Pancreas (tissue), 10 donors: ENCODE results near the gene PACS1. TPM values are rescaled to one million over a fixed set of nuclear protein-coding genes. Genes with fewer than 3 reads are reported as not detected.

Experiments used
- ATAC-seq, 4 donors: fragments of 200-7000 bp; cut with Tn5 transposase; one replicate each; pipeline versions ENCODE4 v1.8.0 to v1.9.1; 2020; ENCODE audit warnings: mild to moderate bottlenecking in 4 of 4, moderate library complexity in 4 of 4
- DNase-seq, 6 donors: peaks; one replicate each; pipeline ENCODE4 v3.0.0-alpha.2; 2020
- FAIRE-seq: peaks from 2 replicates; lab custom pipeline; 2012; peaks lifted over from hg19 to GRCh38; lab: Jason Lieb, UNC
- H3K27ac ChIP-seq, 4 donors: fragments of 200-600 bp; sonication (generic); 1 replicate in 3 of 4; 2 replicates in 1 of 4; pipeline versions ENCODE4 v1.5.0 to v1.8.0; 2020
- H3K27me3 ChIP-seq, 4 donors: fragments of 200-600 bp; one replicate each; pipeline ENCODE4 v1.8.0; 2021
- H3K36me3 ChIP-seq, 3 donors: fragments of 200-600 bp; sonication (generic) in 1 of 3; one replicate each; pipeline versions ENCODE4 v1.5.0 to v1.8.0; 2020 to 2021
- H3K4me1 ChIP-seq, 3 donors: fragments of 200-600 bp; one replicate each; pipeline ENCODE4 v1.8.0; 2021
- H3K4me3 ChIP-seq, 4 donors: fragments of 200-600 bp; sonication (generic) in 2 of 4; one replicate each; pipeline versions ENCODE4 v1.5.0 to v1.8.0; 2020 to 2021
- H3K9me3 ChIP-seq, 4 donors: fragments of 200-600 bp; one replicate each; pipeline ENCODE4 v1.8.0; 2021
- CTCF ChIP-seq, 4 donors: fragments of 200-600 bp; sonication (generic) in 3 of 4; IDR thresholded peaks; one replicate each; pipeline versions ENCODE4 v1.5.0 to v1.8.0; 2021; ENCODE audit warnings: antibody characterized with exemption in 4 of 4
- WGBS, 2 donors: extraction: QIAGEN DNeasy Blood & Tissue Kit; methylation state at CpG; one replicate each; pipeline ENCODE4 v1.1.7; 2013; 5-methylcytosine and 5-hydroxymethylcytosine counted together
- intact Hi-C, 3 donors: fragments of 100-400 bp; cut with DNase I; formaldehyde crosslinking; loops; one replicate each; pipeline versions ENCODE4 v1.11.1 to v1.14.2; 2022
- polyA plus RNA-seq, 2 donors: library from polyadenylated mRNA; stranded (reverse); fragments of 200-250 nt; gene quantifications; one replicate each; pipeline ENCODE4 v1.2.3, GENCODE V29; 2013
- total RNA-seq, 6 donors: library from RNA; stranded (reverse); fragmentation: NEBNext Ultra II Directional in 4 of 6; extraction: Animal tissue kit (Norgen Biotek cat#: 25700) in 4 of 6; gene quantifications; one replicate each; pipeline versions ENCODE4 v1.2.1 to v1.2.4, GENCODE V29; 2021 to 2023
- donor health status: healthy with polysubstance abuse.
- donor health status: DM: no; HTN: no; CAD: no; lungs with moderate emphysema.
- donor health status: DM: no; HTN: no; CAD: no.
- donor health status: control.
- donor health status: control.
- donor health status: Bipolar disorder and iron deficiency.
- donor health status: DM: yes; HTN: yes; CAD: no.
- donor health status: DM: no; HTN: no; CAD: no.
- donor health status: DM: no; HTN: no; CAD: no.
- donor health status: DM: yes; HTN: yes; CAD: no.

PACS1 gene
- total and polyA plus RNA-seq, 8 donors = 16.9 to 61.0 (median 27.3) TPM

DNA sequence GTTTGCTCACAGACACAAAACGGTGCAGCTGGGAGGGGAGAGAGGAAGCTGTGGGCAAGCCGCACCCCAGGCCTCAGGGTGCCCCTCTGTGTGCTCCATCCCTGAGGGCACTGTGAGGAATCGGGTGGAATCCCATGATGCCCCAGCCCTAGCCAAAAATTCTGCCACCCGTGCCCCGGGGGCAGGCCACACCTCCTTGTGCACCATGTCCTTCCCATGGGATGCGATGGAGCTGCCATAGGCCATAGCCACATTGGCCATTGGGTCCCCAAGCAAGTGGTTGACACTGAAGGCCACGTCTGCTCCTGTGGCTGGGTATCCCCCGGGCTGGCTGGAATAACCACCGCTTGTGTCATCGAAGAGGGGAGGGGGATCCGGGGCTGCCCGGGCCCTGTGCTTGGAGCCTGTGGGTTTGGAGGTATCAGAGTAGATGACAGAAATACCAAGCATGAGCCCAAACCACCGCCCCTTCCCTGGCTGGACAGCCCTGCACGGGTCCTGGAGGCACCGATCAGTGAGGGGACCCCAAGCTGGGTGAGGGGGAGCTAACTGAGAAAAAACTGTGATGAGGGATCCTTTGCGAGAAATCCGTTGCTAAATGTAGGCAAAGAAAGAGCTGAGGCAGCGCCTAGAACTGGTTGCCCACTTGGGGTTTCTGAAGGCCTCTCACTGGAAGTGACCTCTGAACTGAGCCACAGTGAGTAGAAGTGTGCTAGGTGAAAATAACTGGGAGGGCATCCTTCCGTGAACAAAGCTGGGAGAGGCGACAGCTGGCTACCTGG is 218.0 kb downstream of the PACS1 start:
- H3K4me3 ChIP-seq = peak overlapping the region; percentile 70 to 94 (median 80)
- no peaks in the 10 kb centered on the region for H3K36me3 ChIP-seq
- H3K27me3 ChIP-seq = no peaks in the 10 kb centered on the region
- WGBS, 2 donors = 27 to 29% methylated on average over 19 to 20 of the region's 20 CpGs
- H3K4me1 ChIP-seq = peaks cover 0 to 17% (median 15%) of the 10 kb centered on the region in 3 donors
- intact Hi-C loops = loop anchor here in 1 of 3 donors (10.0 kb wide), 1 partner anchor 63 kb away; no protein-coding TSS in a partner anchor
- FAIRE-seq = no peak
- no peak for TF ChIP-seq CTCF (IDR thresholded peaks at IDR 0.05)
- H3K27ac ChIP-seq = peak overlapping the region; percentile 92 to 99 (median 94)
- peak; percentile 10 to 29 (median 11) for ATAC-seq
- H3K9me3 ChIP-seq = no peaks in the 10 kb centered on the region
- DNase-seq = peak in 3 of 6 donors; percentile 40 to 80 (median 49)

DNA sequence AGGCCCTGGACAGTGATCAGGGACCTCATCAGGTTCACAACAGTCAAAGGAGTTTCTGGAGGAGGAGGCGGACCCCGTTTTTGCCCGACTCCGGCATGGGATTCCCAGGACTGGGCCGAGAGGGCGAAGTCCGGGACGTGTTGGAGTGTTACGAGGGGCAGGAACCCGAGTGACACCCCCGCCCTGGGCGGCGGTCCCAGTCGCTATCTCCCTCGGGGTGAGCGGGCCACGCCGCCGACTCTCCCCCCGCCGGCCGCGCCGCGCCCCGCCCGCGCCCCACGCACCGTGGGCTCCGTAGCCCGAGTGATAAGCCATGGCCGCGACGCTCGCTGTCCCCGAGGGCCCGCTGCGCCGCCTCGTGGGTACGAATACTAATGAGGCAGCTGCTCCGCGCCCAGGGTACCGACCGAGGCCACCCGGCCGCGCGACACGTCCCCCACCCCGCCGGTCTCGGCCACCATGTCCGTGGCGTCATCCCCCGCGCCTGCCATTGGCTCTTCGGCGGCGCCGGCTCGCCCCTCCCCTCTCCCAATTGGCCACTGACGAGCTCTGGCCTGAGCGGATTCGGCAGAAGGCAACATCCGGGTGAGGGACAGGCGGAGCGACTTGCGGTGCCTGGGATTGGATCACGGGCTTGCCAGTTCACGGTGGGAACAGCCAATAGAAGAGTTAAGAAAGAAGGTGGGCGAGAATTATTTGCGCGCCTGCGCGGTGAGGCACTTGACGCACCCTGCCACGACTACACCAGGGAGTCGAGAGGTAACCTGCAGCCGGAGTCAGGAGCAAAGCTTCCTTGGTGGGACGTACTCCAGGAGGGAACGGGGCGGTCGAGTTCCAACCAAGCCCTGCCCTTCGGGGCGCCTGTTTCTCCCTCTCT is 218.8 kb downstream of the PACS1 start, which contains the start of gene YIF1A:
TSS of gene YIF1A (minus strand) at position 473 of the 877 bp plus-strand sequence. CDS start at position 315, 158 bp downstream.
- no peak for TF ChIP-seq CTCF (IDR thresholded peaks at IDR 0.05)
- Histone ChIP-seq H3K27ac (peak within 1 kb of the TSS; percentile 92 to 99 (median 94)), H3K9me3 (no peaks in the 10 kb centered on the region), H3K27me3 (no peaks in the 10 kb centered on the region), H3K36me3 (no peaks in the 10 kb centered on the region), H3K4me3 (peak within 1 kb of the TSS; percentile 70 to 94 (median 80)), H3K4me1 (peaks cover 0 to 17% (median 15%) of the 10 kb centered on the region in 3 donors)
- intact Hi-C loops = loop anchor here in 1 of 3 donors (10.0 kb wide), 1 partner anchor 64 kb away; no protein-coding TSS in a partner anchor
- 0 to 1% methylated on average over 64 to 87 of the region's 87 CpGs for WGBS, 2 donors
- peak; percentile 97 for FAIRE-seq
- DNase-seq = peak; percentile 97 to 100 (median 99)
- peak; percentile 89 to 95 (median 92) for ATAC-seq

- 8% methylated on average over 35 to 36 of the region's 36 CpGs for WGBS, 2 donors
- DNase-seq = peak in 3 of 6 donors; percentile 74 to 85 (median 74)
These were observed 219.7 kb downstream of the PACS1 start for GRCh38 chr11:66289548-66290329.

More at GRCh38 chr11:66289548-66290329, 219.7 kb downstream of the PACS1 start:
- Histone ChIP-seq H3K36me3 (no peaks in the 10 kb centered on the region), H3K9me3 (no peaks in the 10 kb centered on the region), H3K27me3 (no peaks in the 10 kb centered on the region), H3K4me3 (peak overlapping the region; percentile 49 to 94 (median 80)), H3K4me1 (peaks cover 0 to 17% (median 15%) of the 10 kb centered on the region in 3 donors), H3K27ac (peak overlapping the region; percentile 92 to 99 (median 94))
- TF ChIP-seq CTCF (IDR thresholded peaks at IDR 0.05) = no peak
- ATAC-seq = peak; percentile 44 to 74 (median 64)
- FAIRE-seq = no peak
- intact Hi-C loops = loop anchor here in 1 of 3 donors (10.0 kb wide), 1 partner anchor 65 kb away; no protein-coding TSS in a partner anchor
